ENCODE data around the gene SMPDL3B. TPM values are rescaled to one million over a fixed set of nuclear protein-coding genes. Genes with fewer than 3 reads are reported as not detected.

Gene SMPDL3B
- total RNA-seq = 1 to 10 TPM in 1 of 2 experiments, under 1 TPM in 1; 0.76 to 1.0 TPM

DNA sequence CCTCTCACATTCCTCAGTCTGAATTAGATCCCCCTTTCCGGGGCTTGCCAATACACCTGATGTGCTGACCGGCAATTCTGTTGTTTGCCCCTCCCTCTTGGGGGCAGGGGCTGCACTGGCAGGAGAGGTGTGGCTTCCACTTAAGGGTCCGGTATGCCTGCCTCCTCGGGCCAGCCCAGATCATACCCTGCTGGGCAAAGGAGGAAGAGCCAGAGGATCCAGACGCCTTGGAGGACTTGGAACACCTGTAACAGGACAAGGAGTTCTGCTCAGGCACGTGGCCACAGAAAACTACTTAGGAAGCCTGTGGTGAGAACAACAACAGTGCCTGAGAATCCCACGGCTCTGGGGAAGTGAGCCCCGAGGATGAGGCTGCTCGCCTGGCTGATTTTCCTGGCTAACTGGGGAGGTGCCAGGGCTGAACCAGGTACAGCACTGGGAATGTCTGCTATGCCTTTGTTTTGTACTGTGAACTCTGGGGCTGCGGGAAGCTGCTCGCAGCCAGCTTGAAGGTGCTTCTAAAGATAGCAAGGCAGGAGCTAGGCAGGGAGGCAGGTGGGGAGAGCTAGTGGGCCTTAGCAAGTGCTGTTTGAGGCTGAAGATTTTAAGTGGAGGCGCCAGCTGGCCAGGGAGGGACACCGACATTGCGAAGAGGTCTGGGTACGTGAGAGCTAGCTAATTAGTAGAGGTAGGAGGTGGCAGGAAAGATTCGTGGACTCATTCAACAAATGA is at the start of gene SMPDL3B:
Gene SMPDL3B, plus strand, starts transcription at position 183 of the 732 bp plus-strand sequence. Its CDS starts 184 bp downstream, at position 367.

DNA sequence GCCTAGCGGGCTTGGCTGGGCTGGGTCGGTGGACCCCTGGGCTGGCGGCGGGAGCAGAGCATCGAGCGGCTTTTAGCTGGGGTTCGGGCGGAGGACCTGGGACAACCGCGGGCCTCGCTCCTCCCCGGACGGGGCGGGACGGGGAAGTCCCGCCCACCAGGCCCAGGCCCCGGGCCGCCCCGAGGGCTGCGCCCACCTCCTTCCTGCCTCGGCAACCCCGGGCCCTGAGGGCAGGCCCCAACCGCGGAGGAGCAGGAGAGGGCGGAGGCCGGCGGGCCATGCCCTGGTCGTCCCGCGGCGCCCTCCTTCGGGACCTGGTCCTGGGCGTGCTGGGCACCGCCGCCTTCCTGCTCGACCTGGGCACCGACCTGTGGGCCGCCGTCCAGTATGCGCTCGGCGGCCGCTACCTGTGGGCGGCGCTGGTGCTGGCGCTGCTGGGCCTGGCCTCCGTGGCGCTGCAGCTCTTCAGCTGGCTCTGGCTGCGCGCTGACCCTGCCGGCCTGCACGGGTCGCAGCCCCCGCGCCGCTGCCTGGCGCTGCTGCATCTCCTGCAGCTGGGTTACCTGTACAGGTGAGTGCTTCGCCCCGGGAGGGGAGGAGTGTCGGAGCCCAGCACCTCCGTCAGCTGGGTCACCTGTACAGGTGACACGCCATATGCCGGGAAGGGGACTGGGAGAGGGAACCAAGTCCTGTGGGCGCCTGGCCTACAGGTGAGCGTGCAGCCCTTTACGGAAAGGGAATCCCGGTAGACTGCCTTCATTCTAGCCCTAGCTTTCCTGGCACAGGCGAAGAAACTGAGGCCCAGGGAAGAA is 25.2 kb downstream of the SMPDL3B start, which contains the start of gene XKR8:
Gene XKR8, plus strand, starts transcription at position 182 of the 812 bp plus-strand sequence. Its CDS starts 97 bp downstream, at position 279.

Other genes with a start within 250 kb of the SMPDL3B start
- gene FAM76A, start 209.0 kb upstream of the SMPDL3B start, total RNA-seq = 10 to 100 TPM; 15.5 to 20.1 TPM
- gene STX12, start 161.8 kb upstream of the SMPDL3B start, total RNA-seq = 10 to 100 TPM; 26.0 to 27.9 TPM
- 10 to 100 TPM; 46.5 to 47.4 TPM for gene PPP1R8, start 104.2 kb upstream of the SMPDL3B start, total RNA-seq
- gene THEMIS2, start 62.5 kb upstream of the SMPDL3B start, total RNA-seq = 10 to 100 TPM; 52.3 to 56.8 TPM
- gene RPA2, start 20.4 kb upstream of the SMPDL3B start, total RNA-seq = 10 to 100 TPM; 61.5 to 63.9 TPM
- gene XKR8, start 25.0 kb downstream of the SMPDL3B start, total RNA-seq = 10 to 100 TPM in 1 of 2 experiments, 1 to 10 TPM in 1; 9.9 to 10.2 TPM
- gene EYA3, start 153.6 kb downstream of the SMPDL3B start, total RNA-seq = 10 to 100 TPM; 26.9 to 27.3 TPM
- gene PTAFR, start 241.7 kb downstream of the SMPDL3B start, total RNA-seq = under 1 TPM; 0.22 to 0.40 TPM

Measured in activated naive CD4-positive, alpha-beta T cell treated with anti-CD3 and anti-CD28 coated beads, Interleukin-2, amount 10 ng/mL, durations not matched to agents 5 hours and 36 hours (primary cell).